NCI-H446 (cell line): Measurements from ENCODE around the gene ZDHHC9.

Source experiments
- DNase-seq, 2 experiments: peaks; one replicate each; lab custom pipeline; 2025; lab: John Stamatoyannopoulos, UW

Gene ZDHHC9

GRCh38 chrX:129818123-129818522, 25.6 kb downstream of the ZDHHC9 start:
- DNase-seq, result no peak

DNA sequence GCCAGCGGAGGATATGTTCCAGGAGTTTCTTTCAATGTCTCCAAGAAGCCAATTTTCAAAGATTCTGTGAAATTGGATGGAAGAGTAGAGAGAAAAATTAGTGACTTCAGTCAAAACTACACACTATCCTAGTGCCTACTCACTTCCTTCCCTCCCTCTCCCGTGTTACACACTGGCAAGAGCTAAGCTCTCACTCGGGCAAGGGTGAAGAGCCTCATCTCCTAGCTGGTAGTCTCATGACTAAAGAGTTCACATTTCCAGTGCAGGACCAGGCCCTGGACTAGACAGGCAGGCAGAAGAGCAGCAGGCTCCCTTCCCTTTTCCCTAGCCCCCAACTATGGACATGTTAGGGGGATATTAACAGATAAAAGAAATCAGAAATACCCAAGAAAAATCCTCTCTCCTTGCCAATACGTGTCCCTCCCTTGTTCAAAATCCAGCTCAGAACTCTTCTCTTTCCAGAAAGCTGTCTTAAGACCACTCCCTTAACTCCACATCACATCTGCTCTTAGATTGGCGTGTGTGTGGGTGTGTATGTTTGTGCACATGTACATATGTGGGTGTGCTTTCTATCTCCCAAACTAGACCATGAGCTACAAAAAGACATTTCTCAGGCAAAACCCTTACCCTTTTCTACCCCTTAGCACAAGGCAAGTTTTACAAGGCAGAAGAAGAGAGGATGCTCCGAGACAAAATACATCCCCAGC, 29.9 kb downstream of the ZDHHC9 start:
- DNase-seq, result no peak

- no peak for DNase-seq
Measured at GRCh38 chrX:129808829-129809796, 34.6 kb downstream of the ZDHHC9 start.

GRCh38 chrX:129808158-129808828, 35.4 kb downstream of the ZDHHC9 start:
- no peak for DNase-seq

- no peak for DNase-seq
Measured at GRCh38 chrX:129804806-129805205, 38.9 kb downstream of the ZDHHC9 start.

- DNase-seq, result peak in 1 of 2 experiments; percentile 21
Measured at GRCh38 chrX:129802863-129803262, 40.8 kb downstream of the ZDHHC9 start.

DNA sequence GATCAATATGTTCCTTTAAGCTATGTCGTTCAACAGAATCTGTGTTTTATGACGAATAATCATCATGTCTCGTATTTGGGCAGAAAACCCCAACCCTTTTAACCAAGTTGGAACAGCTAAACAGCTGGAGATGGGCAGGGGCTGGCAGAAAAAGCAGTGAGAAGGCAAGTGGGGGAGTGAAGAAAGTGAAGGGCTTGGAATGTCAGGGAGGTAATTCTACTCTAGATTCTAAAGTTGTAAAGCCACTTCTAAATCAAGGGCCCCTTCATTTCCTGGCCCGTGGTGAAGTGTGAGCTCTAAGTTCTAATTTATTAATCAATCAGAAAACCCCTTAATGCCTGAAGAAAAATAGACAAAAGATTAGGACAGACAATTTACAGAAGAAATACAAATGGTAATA, 43.5 kb downstream of the ZDHHC9 start:
- no peak for DNase-seq

DNA sequence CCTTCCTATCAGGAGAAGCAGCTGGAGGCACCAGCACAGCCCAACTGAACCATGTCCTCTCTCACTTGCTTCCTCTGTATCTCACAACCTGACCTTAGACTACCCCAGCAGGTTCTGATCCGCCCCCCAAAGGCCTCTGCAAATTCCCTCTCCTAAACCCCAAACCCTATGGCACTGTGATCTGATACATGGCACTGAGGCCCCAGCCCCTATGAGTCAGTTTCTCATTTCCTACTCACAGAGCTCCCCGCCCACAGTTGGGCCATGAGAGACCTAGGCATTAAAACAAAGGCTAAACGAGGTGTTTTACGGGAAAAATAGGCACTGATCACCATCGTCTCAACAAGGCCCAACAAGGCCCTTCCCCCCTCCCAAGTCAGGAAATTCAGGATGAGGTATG, 44.8 kb downstream of the ZDHHC9 start:
- no peak for DNase-seq

DNA sequence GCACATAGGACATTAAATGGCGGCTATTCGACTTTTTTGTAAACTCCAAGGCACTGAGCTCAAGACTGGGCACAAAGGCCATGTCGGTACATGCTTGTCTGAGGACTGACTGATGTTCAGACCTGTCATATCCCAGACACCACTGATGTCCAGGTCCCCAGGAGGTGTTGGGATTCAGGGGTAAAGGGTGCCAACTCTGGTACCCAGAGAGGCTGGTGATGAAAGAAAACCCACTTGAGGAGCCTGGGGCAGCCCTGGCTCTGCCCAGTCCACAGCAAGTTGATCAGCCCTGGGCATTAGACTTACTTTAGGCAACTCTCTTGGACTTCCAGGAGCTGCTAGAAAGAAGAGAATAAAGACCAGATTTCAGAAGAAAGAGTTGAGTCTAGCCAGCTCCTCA, 45.2 kb downstream of the ZDHHC9 start:
- DNase-seq, result no peak

GRCh38 chrX:129797251-129797906, 46.3 kb downstream of the ZDHHC9 start:
- no peak for DNase-seq

DNA sequence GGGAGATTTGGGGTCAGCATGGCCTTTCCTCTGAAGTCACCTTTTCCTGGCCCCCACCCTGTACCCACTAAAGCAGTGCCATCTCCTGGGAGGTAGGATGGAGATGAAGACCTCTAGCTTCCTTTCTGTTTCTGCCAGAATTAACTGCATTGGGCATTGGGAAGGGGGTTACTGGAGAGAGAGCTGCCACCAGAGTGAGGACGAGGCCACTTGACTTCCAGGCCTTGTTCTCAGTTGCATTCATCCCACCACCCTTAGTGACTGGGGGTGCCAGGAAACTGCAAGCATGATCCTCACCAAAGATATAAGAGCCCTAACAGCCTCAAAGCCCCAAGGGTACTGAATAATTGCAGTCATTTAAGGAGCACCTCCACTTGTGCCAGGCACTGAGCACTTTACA, 48.1 kb downstream of the ZDHHC9 start:
- no peak for DNase-seq

DNA sequence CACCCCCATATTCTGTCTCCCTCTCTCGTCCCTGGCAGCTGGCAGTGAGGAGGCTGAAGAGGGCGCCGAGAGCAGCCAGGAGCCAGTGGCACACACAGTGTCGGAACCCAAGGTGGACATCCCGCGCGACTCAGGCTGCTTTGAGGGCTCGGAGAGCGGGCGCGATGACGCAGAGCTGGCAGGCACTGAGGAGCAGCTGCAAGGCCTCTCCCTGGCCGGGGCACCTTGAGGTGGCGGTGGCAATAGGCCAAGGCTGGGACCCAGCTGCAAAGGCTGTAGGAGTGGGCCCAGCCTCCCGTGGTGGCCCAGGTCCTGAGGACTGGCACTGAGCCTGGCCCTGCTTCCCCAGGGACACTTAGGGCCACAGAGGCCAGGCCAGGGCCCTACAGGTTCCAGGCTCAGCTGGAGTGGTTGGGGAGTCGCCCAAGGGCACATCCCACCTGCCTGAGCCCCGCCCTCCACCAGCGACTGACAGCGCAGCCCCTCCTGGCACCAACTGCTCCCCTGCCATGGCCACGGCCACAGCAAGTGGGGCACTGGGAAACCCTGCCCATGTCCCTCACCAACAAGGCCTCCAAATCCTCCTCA, 50.0 kb downstream of the ZDHHC9 start:
- peak in 1 of 2 experiments; percentile 36 for DNase-seq

- no peak for DNase-seq
Measured at GRCh38 chrX:129792586-129793291, 50.9 kb downstream of the ZDHHC9 start.

DNA sequence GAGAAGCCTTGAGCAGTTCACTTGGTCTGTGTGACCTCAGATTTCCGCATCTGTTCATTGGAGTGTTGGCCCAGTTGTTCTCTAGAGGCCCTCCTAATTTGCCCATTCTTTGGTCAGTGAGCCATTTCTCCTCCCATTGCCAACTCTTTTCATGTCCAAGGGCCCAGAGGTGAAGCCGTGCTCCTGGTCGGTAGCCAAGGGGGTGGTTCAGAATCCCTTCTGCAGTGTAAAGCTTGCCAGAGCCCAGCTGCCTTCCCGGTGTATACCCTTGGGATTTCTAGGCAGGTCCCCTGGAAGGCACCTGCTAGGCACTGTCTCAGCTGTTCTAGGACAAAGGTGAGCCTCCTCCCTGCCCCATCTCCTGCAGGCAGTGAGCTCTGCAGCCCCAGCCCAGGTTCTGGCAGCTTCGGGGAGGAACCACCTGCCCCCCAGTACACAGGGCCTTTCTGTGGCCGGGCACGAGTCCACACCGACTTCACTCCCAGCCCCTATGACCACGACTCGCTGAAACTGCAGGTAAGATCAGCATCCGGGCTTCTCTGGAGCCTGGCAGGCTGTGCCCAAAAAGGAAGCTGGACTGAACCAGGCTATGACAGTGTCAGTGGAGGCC, 51.6 kb downstream of the ZDHHC9 start:
- peak in 1 of 2 experiments; percentile 7 for DNase-seq

DNA sequence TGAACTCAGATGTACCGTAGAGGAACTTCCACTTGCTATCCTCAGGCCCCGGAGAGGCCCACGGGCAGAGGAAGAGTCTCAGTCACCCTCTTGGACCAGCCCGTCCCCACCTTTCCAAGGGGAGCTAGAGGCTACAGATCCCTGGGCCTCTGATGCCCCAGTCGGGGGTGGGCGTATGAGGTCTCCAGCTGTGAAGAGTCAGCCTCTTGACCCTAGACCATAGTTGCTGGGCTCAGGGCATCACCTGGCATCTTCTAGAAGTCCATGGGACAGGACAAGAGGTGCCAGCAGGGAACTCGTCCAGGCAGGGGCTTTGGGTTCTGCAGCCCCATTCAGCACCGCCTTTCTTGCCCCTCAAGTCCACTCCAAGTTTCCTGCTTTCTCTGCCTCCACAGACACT, 52.4 kb downstream of the ZDHHC9 start:
- no peak for DNase-seq

DNA sequence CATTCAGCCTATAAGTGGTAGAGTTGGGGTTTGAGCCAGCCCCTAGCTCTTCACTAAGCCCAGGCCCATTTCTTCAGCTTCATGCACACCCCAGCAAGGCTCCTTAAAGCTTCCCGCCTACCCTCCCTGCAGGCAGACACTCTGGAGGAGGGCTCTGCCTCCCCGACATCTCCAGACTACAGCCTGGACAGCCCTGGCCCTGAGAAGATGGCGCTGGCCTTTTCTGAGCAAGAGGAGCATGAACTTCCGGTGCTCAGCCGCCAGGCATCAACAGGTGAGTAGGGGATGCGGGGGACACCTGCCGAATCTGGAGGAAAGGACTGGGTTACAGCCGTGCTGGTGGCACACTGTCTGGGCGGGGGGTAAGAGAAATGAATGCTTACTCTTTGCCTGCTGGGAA, 52.9 kb downstream of the ZDHHC9 start:
- DNase-seq, result no peak

DNA sequence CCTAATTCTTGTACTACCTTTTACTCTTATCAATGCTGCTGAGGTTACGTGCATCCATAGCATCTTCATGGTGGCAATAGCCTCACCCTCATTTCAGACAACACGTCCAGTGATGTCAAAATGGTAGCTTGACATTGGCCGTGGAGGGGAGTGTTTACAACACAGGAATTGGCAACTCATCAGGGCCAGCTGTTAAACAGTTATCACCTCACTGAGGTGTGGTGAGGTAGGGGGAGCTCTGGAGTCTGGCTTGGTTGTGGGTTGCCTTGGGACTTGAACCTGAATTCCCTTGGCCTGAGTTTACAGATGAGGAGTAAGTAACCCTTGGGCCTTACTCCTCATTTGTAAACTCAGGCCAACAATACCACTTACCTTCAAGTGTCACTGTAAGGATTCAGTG, 53.5 kb downstream of the ZDHHC9 start:
- DNase-seq, result no peak

DNA sequence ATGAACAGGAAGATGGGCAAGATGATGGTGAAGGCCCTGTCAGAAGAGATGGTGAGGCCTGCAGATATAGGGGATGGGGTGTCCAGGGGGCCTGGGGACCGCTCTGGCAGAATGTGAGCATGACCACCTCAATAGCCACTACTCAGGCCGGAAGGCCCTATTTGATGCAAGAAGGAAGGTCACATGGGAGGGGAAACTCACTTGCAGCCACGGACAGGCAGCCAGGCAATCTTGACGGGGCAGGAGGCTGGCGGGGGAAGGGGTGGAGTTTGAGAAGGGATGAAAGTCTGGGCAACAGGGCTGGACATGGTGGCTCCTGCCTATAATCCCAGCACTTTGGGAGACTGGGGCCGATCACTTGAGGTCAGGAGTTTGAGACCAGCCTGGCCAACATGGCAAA, 55.2 kb downstream of the ZDHHC9 start:
- no peak for DNase-seq

GRCh38 chrX:129787336-129788055, 56.2 kb downstream of the ZDHHC9 start:
- no peak for DNase-seq

DNA sequence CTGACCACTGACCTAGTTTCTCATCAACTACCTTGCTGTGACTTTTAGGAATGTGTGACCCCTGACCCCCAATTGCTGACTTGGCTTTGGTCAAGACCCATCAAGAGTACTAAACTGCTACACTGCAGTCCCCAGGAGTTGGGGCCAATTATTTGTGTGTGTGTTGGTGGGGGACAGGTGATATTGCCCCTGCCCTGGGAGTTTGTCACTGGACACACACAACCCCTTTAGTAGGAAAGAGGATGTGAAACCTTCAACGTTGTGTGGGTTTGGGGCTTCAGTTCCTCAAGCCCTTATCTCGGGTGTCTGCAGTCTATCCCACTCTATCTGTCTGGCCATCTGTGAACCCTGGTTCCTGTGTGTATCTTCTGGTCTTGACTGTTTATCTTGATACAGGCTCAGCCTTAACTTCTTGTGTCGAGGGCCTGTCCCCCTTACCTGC, 57.5 kb downstream of the ZDHHC9 start:
- DNase-seq, result no peak
